Measurements from ENCODE around the gene TRIO. TPM values are rescaled to one million over a fixed set of nuclear protein-coding genes. Genes with fewer than 3 reads are reported as not detected.

Gene TRIO
- total RNA-seq, 1 experiment from 2014 or later, result 136 TPM

- Mint-ChIP-seq H3K27ac (ENCODE audit: low read depth, unreplicated experiment) (no peak overlapping the region), H3K4me1 (ENCODE audit: insufficient read depth, unreplicated experiment) (peaks cover 4% of the 10 kb centered on the region), H3K4me3 (ENCODE audit: unreplicated experiment) (no peak overlapping the region), H3K36me3 (ENCODE audit: insufficient read depth, unreplicated experiment) (peaks cover 16% of the 10 kb centered on the region), H3K9me3 (ENCODE audit: unreplicated experiment) (no peaks in the 10 kb centered on the region), H3K27me3 (ENCODE audit: insufficient read depth, unreplicated experiment) (no peaks in the 10 kb centered on the region)
- intact Hi-C loops (cut with micrococcal nuclease), result no loop called here
- no TSS peak for BruUV-seq (replicated peaks)
- ChIA-PET CTCF (interaction anchor here (0.5 to 1.5 kb wide), 2 partner anchors 67 to 198 kb away, joined by 4 read pairs; no protein-coding TSS in a partner anchor), POLR2A (interaction anchor here (1.0 kb wide), 1 partner anchor 27 kb away, joined by 3 read pairs; no protein-coding TSS in a partner anchor)
- TF ChIP-seq, protein P1, sequence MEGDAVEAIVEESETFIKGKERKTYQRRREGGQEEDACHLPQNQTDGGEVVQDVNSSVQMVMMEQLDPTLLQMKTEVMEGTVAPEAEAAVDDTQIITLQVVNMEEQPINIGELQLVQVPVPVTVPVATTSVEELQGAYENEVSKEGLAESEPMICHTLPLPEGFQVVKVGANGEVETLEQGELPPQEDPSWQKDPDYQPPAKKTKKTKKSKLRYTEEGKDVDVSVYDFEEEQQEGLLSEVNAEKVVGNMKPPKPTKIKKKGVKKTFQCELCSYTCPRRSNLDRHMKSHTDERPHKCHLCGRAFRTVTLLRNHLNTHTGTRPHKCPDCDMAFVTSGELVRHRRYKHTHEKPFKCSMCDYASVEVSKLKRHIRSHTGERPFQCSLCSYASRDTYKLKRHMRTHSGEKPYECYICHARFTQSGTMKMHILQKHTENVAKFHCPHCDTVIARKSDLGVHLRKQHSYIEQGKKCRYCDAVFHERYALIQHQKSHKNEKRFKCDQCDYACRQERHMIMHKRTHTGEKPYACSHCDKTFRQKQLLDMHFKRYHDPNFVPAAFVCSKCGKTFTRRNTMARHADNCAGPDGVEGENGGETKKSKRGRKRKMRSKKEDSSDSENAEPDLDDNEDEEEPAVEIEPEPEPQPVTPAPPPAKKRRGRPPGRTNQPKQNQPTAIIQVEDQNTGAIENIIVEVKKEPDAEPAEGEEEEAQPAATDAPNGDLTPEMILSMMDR (IDR thresholded peaks at IDR 0.05; ENCODE audit: unreplicated experiment), result no peak
- DNase-seq (ENCODE audit: unreplicated experiment), result no peak
Measured at GRCh38 chr5:14449052-14449661, 306.0 kb downstream of the TRIO start.

- Mint-ChIP-seq H3K27me3 (ENCODE audit: insufficient read depth, unreplicated experiment) (no peaks in the 10 kb centered on the region), H3K9me3 (ENCODE audit: unreplicated experiment) (no peaks in the 10 kb centered on the region), H3K4me1 (ENCODE audit: insufficient read depth, unreplicated experiment) (no peaks in the 10 kb centered on the region), H3K36me3 (ENCODE audit: insufficient read depth, unreplicated experiment) (peaks cover 18% of the 10 kb centered on the region), H3K4me3 (ENCODE audit: unreplicated experiment) (no peak overlapping the region), H3K27ac (ENCODE audit: low read depth, unreplicated experiment) (no peak overlapping the region)
- BruUV-seq (replicated peaks), result no TSS peak
- no peak for DNase-seq (ENCODE audit: unreplicated experiment)
- TF ChIP-seq, protein P1 (IDR thresholded peaks at IDR 0.05; ENCODE audit: unreplicated experiment), result no peak
- ChIA-PET CTCF (interaction anchor here (0.5 to 1.5 kb wide), 2 partner anchors 66 to 197 kb away, joined by 4 read pairs; no protein-coding TSS in a partner anchor), POLR2A (no interaction called here)
- intact Hi-C loops (cut with micrococcal nuclease), result no loop called here
Measured at GRCh38 chr5:14450018-14450524, 306.9 kb downstream of the TRIO start.

- ChIA-PET POLR2A (no interaction called here), CTCF (no interaction called here)
- TF ChIP-seq, protein P1 (IDR thresholded peaks at IDR 0.05; ENCODE audit: unreplicated experiment), result no peak
- Mint-ChIP-seq H3K9me3 (ENCODE audit: unreplicated experiment) (no peaks in the 10 kb centered on the region), H3K36me3 (ENCODE audit: insufficient read depth, unreplicated experiment) (peaks cover 20% of the 10 kb centered on the region), H3K27me3 (ENCODE audit: insufficient read depth, unreplicated experiment) (no peaks in the 10 kb centered on the region), H3K27ac (ENCODE audit: low read depth, unreplicated experiment) (no peak overlapping the region), H3K4me3 (ENCODE audit: unreplicated experiment) (no peak overlapping the region), H3K4me1 (ENCODE audit: insufficient read depth, unreplicated experiment) (no peaks in the 10 kb centered on the region)
- intact Hi-C loops (cut with micrococcal nuclease), result no loop called here
- DNase-seq (ENCODE audit: unreplicated experiment), result no peak
- BruUV-seq (replicated peaks), result no TSS peak
Measured at GRCh38 chr5:14450742-14451141, 307.6 kb downstream of the TRIO start.

- no peaks in the 10 kb centered on the region for H3K9me3 Mint-ChIP-seq (ENCODE audit: unreplicated experiment)
- POLR2A ChIA-PET, result interaction anchor here (0.7 kb wide), 1 partner anchor 649 kb away, joined by 3 read pairs; no protein-coding TSS in a partner anchor
- CTCF ChIA-PET, result interaction anchor here (0.5 kb wide), 1 partner anchor 1781 kb away, joined by 3 read pairs; no protein-coding TSS in a partner anchor
- TF ChIP-seq, protein P1 (IDR thresholded peaks at IDR 0.05; ENCODE audit: unreplicated experiment), result no peak
- no TSS peak for BruUV-seq (replicated peaks)
- no peak overlapping the region for H3K4me3 Mint-ChIP-seq (ENCODE audit: unreplicated experiment)
- no peak overlapping the region for H3K27ac Mint-ChIP-seq (ENCODE audit: low read depth, unreplicated experiment)
- intact Hi-C loops (cut with micrococcal nuclease), result no loop called here
- peaks cover 20% of the 10 kb centered on the region for H3K36me3 Mint-ChIP-seq (ENCODE audit: insufficient read depth, unreplicated experiment)
- no peaks in the 10 kb centered on the region for H3K4me1 Mint-ChIP-seq (ENCODE audit: insufficient read depth, unreplicated experiment)
- no peaks in the 10 kb centered on the region for H3K27me3 Mint-ChIP-seq (ENCODE audit: insufficient read depth, unreplicated experiment)
- no peak for DNase-seq (ENCODE audit: unreplicated experiment)
Measured at GRCh38 chr5:14451871-14452270, 308.7 kb downstream of the TRIO start.

All from MCF 10A (cell line).